Ectodermal cell (in vitro differentiated cells): ENCODE data around the gene ZNF281. TPM values are rescaled to one million over a fixed set of nuclear protein-coding genes. Genes with fewer than 3 reads are reported as not detected.

Source experiments
- H3K27ac ChIP-seq: 2 replicates; pipeline ENCODE4 v1.7.0; 2013; ENCODE audit warnings: mild to moderate bottlenecking, low read depth, low read length; ENCODE audit not compliant: insufficient read depth, poor library complexity, severe bottlenecking
- H3K27me3 ChIP-seq: 2 replicates; pipeline ENCODE4 v1.7.0; 2013; ENCODE audit warnings: mild to moderate bottlenecking, low read length; ENCODE audit not compliant: insufficient read depth, control insufficient read depth, poor library complexity, severe bottlenecking
- H3K36me3 ChIP-seq: one replicate; pipeline ENCODE4 v1.7.0; 2013; ENCODE audit warnings: low read length; ENCODE audit not compliant: control insufficient read depth, insufficient read depth
- H3K4me1 ChIP-seq: one replicate; pipeline ENCODE4 v1.7.0; 2013; ENCODE audit warnings: low read length; ENCODE audit not compliant: control insufficient read depth, insufficient read depth
- H3K4me3 ChIP-seq: 2 replicates; pipeline ENCODE4 v1.7.0; 2013; ENCODE audit warnings: low read depth, low read length, control low read depth; ENCODE audit not compliant: insufficient read depth
- H3K9me3 ChIP-seq: 2 replicates; pipeline ENCODE4 v1.7.0; 2013; ENCODE audit warnings: mild to moderate bottlenecking, low read length, moderate library complexity; ENCODE audit not compliant: control insufficient read depth
- WGBS, 2 experiments: methylation state at CpG; one replicate each; pipeline ENCODE4 v1.1.7; 2013; ENCODE audit warnings: missing lambda C conversion rate in 2 of 2; 5-methylcytosine and 5-hydroxymethylcytosine counted together
- polyA plus RNA-seq, 4 experiments: library from polyadenylated mRNA; stranded (reverse); fragments of 50-300 nt; gene quantifications; one replicate each; pipeline ENCODE4 v1.2.3, GENCODE V29; 2013

The ZNF281 gene, protein sequence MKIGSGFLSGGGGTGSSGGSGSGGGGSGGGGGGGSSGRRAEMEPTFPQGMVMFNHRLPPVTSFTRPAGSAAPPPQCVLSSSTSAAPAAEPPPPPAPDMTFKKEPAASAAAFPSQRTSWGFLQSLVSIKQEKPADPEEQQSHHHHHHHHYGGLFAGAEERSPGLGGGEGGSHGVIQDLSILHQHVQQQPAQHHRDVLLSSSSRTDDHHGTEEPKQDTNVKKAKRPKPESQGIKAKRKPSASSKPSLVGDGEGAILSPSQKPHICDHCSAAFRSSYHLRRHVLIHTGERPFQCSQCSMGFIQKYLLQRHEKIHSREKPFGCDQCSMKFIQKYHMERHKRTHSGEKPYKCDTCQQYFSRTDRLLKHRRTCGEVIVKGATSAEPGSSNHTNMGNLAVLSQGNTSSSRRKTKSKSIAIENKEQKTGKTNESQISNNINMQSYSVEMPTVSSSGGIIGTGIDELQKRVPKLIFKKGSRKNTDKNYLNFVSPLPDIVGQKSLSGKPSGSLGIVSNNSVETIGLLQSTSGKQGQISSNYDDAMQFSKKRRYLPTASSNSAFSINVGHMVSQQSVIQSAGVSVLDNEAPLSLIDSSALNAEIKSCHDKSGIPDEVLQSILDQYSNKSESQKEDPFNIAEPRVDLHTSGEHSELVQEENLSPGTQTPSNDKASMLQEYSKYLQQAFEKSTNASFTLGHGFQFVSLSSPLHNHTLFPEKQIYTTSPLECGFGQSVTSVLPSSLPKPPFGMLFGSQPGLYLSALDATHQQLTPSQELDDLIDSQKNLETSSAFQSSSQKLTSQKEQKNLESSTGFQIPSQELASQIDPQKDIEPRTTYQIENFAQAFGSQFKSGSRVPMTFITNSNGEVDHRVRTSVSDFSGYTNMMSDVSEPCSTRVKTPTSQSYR
- polyA plus RNA-seq (2013, experiment 1 of 4) = 42.9 TPM
- polyA plus RNA-seq (2013, experiment 2 of 4) = 46.7 TPM
- 41.6 TPM for polyA plus RNA-seq (2013, experiment 3 of 4)
- 43.9 TPM for polyA plus RNA-seq (2013, experiment 4 of 4)

DNA sequence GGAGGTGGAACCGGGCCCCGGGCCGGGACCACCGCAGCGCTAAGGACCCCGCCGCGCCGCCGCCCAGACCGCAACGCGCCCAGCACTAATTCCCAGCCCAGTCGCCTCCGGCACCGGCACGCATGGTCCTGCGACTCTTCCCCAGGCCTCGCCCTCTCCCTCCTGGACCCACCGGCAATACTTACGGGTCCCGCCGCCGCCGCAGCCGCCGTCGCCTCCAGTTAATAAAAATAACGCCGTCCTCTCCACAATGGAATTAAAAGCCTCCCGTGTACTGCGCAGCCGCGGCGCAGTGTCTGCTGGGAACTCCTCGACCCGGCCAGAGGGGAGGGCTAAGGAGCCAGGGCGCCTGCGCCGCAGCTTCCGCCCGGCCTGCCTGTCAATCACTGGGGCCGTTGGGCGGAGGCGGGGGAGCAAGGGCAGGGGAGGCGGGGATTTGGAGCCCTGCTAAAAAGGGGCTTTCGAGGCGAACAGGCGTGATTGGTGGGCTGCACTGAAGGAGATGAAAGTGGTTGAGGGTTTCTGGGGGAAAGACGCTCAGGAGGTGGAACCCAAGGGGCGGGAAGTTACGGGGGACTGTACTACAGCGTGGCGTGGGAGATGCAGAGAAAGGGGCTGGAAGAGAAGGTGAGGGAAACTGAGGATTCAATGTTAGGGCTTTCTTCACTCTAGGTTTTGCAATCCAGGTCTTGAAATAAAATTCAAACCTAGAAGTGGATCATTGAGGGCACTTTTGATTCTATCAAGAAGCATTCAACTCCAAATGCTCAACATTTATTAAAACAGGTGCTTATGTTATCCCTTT, at the start of gene ZNF281:
Gene ZNF281, minus strand, starts transcription at position 276 of the 805 bp plus-strand sequence. CDS start 331 bp downstream, outside the sequence.
- Histone ChIP-seq H3K27me3 (no peaks in the 10 kb centered on the region), H3K27ac (no peak within 1 kb of the TSS), H3K36me3 (peaks cover 12% of the 10 kb centered on the region), H3K9me3 (no peaks in the 10 kb centered on the region), H3K4me3 (peak within 1 kb of the TSS; percentile 72), H3K4me1 (peaks cover 13% of the 10 kb centered on the region)
- WGBS, 2 experiments = 0% methylated on average over 54 of the region's 54 CpGs

DNA sequence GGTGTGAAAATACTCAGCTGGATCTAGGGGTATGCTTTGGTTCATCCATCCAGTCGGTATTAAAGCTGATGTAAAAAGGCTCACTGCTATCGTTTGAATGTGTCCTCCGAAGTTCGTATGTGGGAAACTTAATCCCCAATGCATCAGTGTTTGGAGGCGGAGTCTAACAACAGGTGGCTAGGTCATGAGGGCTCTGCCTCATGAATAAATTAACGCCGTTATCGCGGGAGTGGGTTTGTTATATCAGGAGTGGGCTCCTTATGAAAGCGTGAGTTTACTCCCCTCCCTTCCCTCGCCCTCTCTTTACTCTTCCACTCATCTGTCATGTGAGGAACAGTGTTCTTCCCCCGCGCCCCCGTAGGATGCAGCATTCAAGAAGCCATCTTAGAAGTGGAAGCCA, 48.9 kb upstream of the ZNF281 start:
- Histone ChIP-seq H3K27ac (no peak overlapping the region), H3K4me3 (no peak overlapping the region), H3K9me3 (no peaks in the 10 kb centered on the region), H3K4me1 (no peaks in the 10 kb centered on the region), H3K36me3 (no peaks in the 10 kb centered on the region), H3K27me3 (no peaks in the 10 kb centered on the region)
- 95 to 96% methylated on average over 14 of the region's 14 CpGs for WGBS, 2 experiments

DNA sequence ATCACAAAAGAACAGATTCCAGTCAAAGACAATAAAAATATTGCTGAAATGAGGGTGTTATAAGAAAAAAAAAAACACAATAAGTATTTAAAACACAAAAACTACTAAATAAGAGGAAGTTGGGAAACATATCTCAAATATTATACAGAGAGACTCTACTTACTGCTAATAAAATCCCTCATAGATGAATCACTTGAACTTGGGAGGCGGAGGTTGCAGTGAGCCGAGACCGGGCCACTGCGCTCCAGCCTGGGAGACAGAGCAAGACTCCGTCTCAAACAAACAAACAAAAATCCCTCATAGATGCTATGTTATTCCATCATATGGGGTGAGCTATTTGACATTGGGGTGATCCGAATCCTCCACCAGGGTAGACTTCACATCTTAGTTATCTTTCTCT, 48.0 kb upstream of the ZNF281 start:
- no peak overlapping the region for H3K27ac ChIP-seq
- no peaks in the 10 kb centered on the region for H3K36me3 ChIP-seq
- H3K4me1 ChIP-seq = no peaks in the 10 kb centered on the region
- 91 to 92% methylated on average over 5 to 6 of the region's 6 CpGs for WGBS, 2 experiments
- H3K4me3 ChIP-seq = no peak overlapping the region
- no peaks in the 10 kb centered on the region for H3K9me3 ChIP-seq
- H3K27me3 ChIP-seq = no peaks in the 10 kb centered on the region

DNA sequence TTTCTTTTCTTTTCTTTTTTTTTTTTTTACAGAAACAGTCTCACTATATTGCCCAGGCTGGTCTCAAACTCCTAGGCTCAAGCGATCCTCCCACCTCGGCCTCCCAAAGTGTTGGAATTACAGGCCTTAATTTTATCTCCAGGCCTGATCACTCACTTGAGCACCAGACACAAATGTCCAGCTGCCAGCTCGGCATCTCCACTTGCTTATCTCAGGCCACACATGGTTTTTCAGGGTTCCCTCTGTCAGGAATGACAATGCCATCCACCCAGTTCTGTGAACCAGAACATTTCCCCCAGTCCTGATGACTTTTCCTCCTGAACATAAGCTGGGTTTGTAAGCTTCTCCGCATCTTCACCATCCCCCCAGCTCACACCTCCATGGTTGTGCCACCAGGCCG, 44.6 kb upstream of the ZNF281 start:
- Histone ChIP-seq H3K27ac (no peak overlapping the region), H3K27me3 (no peaks in the 10 kb centered on the region), H3K36me3 (no peaks in the 10 kb centered on the region), H3K9me3 (no peaks in the 10 kb centered on the region), H3K4me1 (peaks cover 3% of the 10 kb centered on the region), H3K4me3 (no peak overlapping the region)
- WGBS, 2 experiments = 95 to 96% methylated on average over 5 of the region's 5 CpGs

DNA sequence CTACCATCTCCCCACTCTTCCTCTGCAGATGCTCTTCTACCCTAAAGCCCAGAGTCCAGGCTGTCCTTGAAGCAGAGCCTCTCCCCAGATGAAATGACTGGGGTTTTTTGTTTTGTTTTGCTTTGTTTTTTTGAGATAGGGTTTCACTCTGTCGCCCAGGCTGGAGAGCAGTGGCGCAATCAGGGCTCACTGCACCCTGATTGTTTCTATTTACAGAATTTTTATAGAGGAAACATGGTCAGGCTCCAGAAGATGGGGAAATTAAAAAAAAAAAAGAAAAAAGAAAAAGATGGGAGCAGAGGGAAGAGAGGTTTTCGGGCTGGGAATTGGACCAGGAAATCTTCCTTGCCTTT, 43.7 kb upstream of the ZNF281 start:
- H3K27me3 ChIP-seq = no peaks in the 10 kb centered on the region
- H3K9me3 ChIP-seq = no peaks in the 10 kb centered on the region
- H3K4me3 ChIP-seq = no peak overlapping the region
- H3K27ac ChIP-seq = no peak overlapping the region
- H3K4me1 ChIP-seq = peaks cover 3% of the 10 kb centered on the region
- WGBS, 2 experiments = 88 to 96% methylated on average over 2 to 3 of the region's 3 CpGs
- H3K36me3 ChIP-seq = no peaks in the 10 kb centered on the region

DNA sequence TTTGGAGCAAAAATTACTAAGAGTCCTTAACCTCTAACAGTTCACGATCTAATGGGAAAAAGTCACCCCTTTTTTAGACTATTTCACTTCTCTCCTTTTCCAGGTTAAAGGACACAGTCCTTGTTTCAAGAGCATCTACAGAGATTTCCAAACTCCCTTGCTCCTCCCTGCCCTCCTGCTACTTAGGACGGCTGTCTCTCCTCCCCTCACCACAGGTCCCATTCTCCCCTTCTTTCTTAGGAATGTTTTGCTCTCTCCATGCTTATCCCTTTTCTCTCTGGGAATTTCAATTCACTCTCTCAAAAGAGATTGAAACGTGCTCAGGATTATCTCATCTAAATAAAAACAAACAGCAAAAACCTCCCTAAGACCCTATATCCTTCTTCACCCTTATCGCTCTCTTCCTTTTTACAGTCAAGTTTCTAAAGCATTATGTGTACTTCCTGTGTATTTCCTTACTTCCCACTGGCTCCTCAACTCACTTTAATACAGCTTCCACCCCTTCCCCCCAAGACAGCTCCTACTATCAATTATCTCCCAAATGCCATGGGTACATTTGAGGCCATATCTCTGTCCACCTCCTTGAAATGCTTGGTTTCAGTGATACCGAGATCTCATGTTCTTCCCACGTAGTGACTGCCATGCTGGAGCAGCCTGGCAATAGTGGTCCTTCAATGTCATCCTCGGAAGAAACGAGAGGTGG, 43.2 kb upstream of the ZNF281 start:
- 59 to 67% methylated on average over 8 of the region's 8 CpGs for WGBS, 2 experiments
- H3K9me3 ChIP-seq = no peaks in the 10 kb centered on the region
- no peak overlapping the region for H3K27ac ChIP-seq

DNA sequence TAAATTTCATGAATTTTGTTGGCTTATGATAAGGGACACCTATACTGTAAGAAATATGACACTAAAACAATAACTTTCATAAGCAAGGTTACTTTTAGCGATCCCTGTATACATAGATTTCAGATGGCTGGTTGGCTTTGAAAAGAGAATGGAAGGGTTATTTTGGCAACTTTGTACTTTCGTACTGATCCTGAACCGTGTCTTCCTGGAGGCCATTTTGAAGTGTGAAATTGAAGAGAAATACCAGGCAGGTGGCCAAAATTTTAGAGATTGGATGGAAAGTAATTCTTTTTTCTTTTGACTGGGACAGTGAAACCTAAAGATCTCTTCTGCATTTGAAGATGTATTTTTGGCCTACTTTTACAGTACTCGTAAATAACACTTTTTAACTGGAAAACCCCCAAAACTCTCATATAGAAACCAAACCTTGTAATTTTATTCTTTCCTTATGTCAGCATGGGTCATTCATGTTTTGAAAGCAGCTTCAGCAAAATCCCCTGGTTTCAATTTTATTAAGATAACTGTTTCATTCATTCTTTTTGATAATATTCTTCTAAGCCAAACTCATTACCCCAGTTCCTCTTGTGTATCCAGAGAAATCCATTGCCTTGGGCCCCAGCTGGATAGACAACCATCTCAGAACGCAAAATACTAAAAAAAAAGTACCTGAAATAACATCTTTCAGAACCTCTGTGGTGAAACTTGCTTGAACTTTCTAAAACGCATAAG, 38.4 kb upstream of the ZNF281 start:
- Histone ChIP-seq H3K27ac (no peak overlapping the region), H3K9me3 (no peaks in the 10 kb centered on the region), H3K27me3 (no peaks in the 10 kb centered on the region), H3K4me3 (no peak overlapping the region), H3K36me3 (no peaks in the 10 kb centered on the region), H3K4me1 (peaks cover 3% of the 10 kb centered on the region)
- WGBS, 2 experiments = 96% methylated on average over 6 of the region's 6 CpGs

More for the DNA sequence above, 43.2 kb upstream of the ZNF281 start:
- no peaks in the 10 kb centered on the region for H3K36me3 ChIP-seq
- no peak overlapping the region for H3K4me3 ChIP-seq
- no peaks in the 10 kb centered on the region for H3K27me3 ChIP-seq
- peaks cover 3% of the 10 kb centered on the region for H3K4me1 ChIP-seq

DNA sequence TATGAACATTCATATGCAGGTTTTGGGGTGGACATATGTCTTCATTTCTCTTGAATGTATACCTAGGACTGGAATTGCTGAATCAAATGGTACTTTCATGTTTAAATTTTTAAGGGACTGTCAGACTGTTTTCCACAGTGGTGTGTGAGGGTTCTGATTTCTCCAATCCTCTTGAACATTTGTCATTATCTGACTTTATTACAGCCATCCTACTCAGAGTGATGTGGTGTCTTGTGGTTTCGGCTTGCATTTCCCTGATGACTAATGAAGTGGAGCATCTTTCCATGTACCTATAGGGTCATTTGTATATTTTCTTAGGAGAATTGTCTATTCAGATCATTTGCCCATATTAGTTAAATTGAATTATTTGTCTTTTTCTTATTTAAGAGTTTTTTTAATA, 35.4 kb upstream of the ZNF281 start:
- no peaks in the 10 kb centered on the region for H3K4me1 ChIP-seq
- no peak overlapping the region for H3K27ac ChIP-seq
- H3K4me3 ChIP-seq = no peak overlapping the region
- WGBS, 2 experiments = 100% methylated on average over 1 of the region's 1 CpG
- H3K27me3 ChIP-seq = no peaks in the 10 kb centered on the region
- H3K36me3 ChIP-seq = no peaks in the 10 kb centered on the region
- no peaks in the 10 kb centered on the region for H3K9me3 ChIP-seq

DNA sequence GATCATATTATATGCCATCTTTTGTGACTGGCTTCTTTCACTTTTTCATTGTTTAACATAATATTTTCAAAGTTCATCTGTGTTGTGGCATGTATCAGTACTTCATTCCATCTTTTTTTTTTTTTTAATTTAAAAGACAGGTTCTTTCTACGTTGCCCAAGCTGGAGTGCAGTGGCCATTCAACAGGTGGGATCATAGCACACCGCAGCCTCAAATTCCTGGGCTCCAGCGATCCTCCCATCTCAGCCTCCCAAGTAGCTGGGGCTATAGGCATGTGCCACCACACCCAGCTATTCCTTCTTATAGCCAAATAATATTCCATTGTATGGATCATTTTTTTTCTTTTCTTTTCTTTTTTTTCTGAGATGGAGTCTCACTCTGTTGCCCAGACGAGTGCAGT, 34.6 kb upstream of the ZNF281 start:
- WGBS, 2 experiments = 91 to 92% methylated on average over 4 of the region's 4 CpGs
- H3K27ac ChIP-seq = no peak overlapping the region
- no peaks in the 10 kb centered on the region for H3K36me3 ChIP-seq
- no peaks in the 10 kb centered on the region for H3K27me3 ChIP-seq
- no peak overlapping the region for H3K4me3 ChIP-seq
- no peaks in the 10 kb centered on the region for H3K9me3 ChIP-seq
- H3K4me1 ChIP-seq = no peaks in the 10 kb centered on the region
